H1 (cell line): ENCODE results near the gene OR8B12. TPM values are rescaled to one million over a fixed set of nuclear protein-coding genes. Genes with fewer than 3 reads are reported as not detected.
A peak's percentile ranks its signal among the peaks of the same experiment; 100 is the strongest.

Source experiments
- CTCF ChIA-PET: fragments of 300-600 bp; sonication (Branson Sonifier 250); formaldehyde crosslinking; loops from one replicate; lab custom pipeline; 2021; ENCODE audit not compliant: partially characterized antibody; lab: Charles Lee
- POLR2A ChIA-PET: fragments of 300-600 bp; sonication (Branson Sonifier 250); formaldehyde crosslinking; loops from one replicate; lab custom pipeline; 2021; ENCODE audit warnings: inconsistent platforms; ENCODE audit not compliant: partially characterized antibody; lab: Charles Lee
- DNase-seq, 2 experiments: peaks; one replicate each; pipeline versions ENCODE4 v3.0.0 to v3.0.0-alpha.2; 2010 to 2022; ENCODE audit warnings: low spot score in 2 of 2, low read depth in 1 of 2, mixed read lengths in 1 of 2
- FAIRE-seq: peaks from 2 replicates; lab custom pipeline; 2011; peaks lifted over from hg19 to GRCh38; lab: Jason Lieb, UNC
- H2AFZ ChIP-seq: 2 replicates; pipeline ENCODE4 v1.8.1; 2012; ENCODE audit warnings: low read length, inconsistent platforms
- H2AK5ac ChIP-seq: 2 replicates; pipeline ENCODE4 v1.6.1; 2013; ENCODE audit warnings: low read depth, low read length
- H2BK120ac ChIP-seq: replicated peaks from 2 replicates; pipeline ENCODE3; 2013; ENCODE audit warnings: low read depth, low read length, inconsistent platforms
- H2BK12ac ChIP-seq: 2 replicates; pipeline ENCODE4 v1.6.1; 2013; ENCODE audit warnings: low read depth, low read length
- H2BK15ac ChIP-seq: 2 replicates; pipeline ENCODE4 v1.6.1; 2013; ENCODE audit warnings: low read length
- H2BK20ac ChIP-seq: 2 replicates; pipeline ENCODE4 v1.6.1; 2013; ENCODE audit warnings: low read length
- H2BK5ac ChIP-seq: 2 replicates; pipeline ENCODE4 v1.6.1; 2013; ENCODE audit warnings: low read depth, low read length
- H3K14ac ChIP-seq: 2 replicates; pipeline ENCODE4 v1.6.1; 2013; ENCODE audit warnings: inconsistent platforms; ENCODE audit not compliant: insufficient read length
- H3K18ac ChIP-seq: 2 replicates; pipeline ENCODE4 v1.6.1; 2013; ENCODE audit warnings: low read length; ENCODE audit errors: extremely low read depth
- H3K23ac ChIP-seq: 2 replicates; pipeline ENCODE4 v1.6.1; 2013; ENCODE audit warnings: inconsistent platforms; ENCODE audit not compliant: insufficient read length
- H3K23me2 ChIP-seq: 2 replicates; pipeline ENCODE4 v1.6.1; 2013; ENCODE audit warnings: low read depth, low read length
- H3K27ac ChIP-seq: 2 replicates; pipeline ENCODE4 v1.6.1; 2011; ENCODE audit warnings: low read depth, low read length, inconsistent platforms
- H3K27me3 ChIP-seq, 4 experiments: replicated peaks in 1 of 4; 1 replicate in 1 of 4; 2 replicates in 3 of 4; pipeline versions ENCODE4 v1.6.1 to v1.8.1; 2011 to 2013; ENCODE audit warnings: low read length in 3 of 4, mild to moderate bottlenecking in 3 of 4, inconsistent platforms in 2 of 4, mixed read lengths in 2 of 4, moderate library complexity in 1 of 4; ENCODE audit not compliant: control insufficient read depth in 3 of 4, insufficient read depth in 3 of 4; ENCODE audit errors: extremely low read depth in 1 of 4
- H3K36me3 ChIP-seq, 4 experiments: 2 replicates each; pipeline versions ENCODE4 v1.6.1 to v1.8.1; 2011 to 2013; ENCODE audit warnings: mild to moderate bottlenecking in 4 of 4, low read length in 3 of 4, moderate library complexity in 2 of 4, control low read depth in 1 of 4, inconsistent platforms in 1 of 4; ENCODE audit not compliant: insufficient read depth in 4 of 4, control insufficient read depth in 2 of 4
- H3K4ac ChIP-seq: replicated peaks from 2 replicates; pipeline ENCODE3; 2013; ENCODE audit warnings: low read length, low read depth, mixed read lengths, inconsistent platforms; ENCODE audit not compliant: insufficient read length
- H3K4me1 ChIP-seq, 4 experiments: replicated peaks in 1 of 4; 1 replicate in 1 of 4; 2 replicates in 3 of 4; pipeline versions ENCODE4 v1.6.1 to v1.8.1; 2011 to 2013; ENCODE audit warnings: low read length in 3 of 4, inconsistent platforms in 2 of 4, mixed read lengths in 1 of 4; ENCODE audit not compliant: insufficient read depth in 4 of 4, control insufficient read depth in 3 of 4
- H3K4me2 ChIP-seq, 2 experiments: 2 replicates each; pipeline versions ENCODE4 v1.6.1 to v1.8.1; 2011 to 2013; ENCODE audit warnings: low read depth in 2 of 2, low read length in 2 of 2, control low read depth in 1 of 2, inconsistent platforms in 1 of 2, mild to moderate bottlenecking in 1 of 2; ENCODE audit not compliant: insufficient read depth in 1 of 2
- H3K4me3 ChIP-seq, 4 experiments: fragments of 200-600, 300-600 bp in 1 of 4; sonication (generic), shearing (Covaris generic), sonication (Bioruptor Twin) in 1 of 4; 2 replicates each; pipeline versions ENCODE4 v1.5.1 to v1.8.1; 2011 to 2016; ENCODE audit warnings: low read length in 4 of 4, low read depth in 3 of 4, control low read depth in 2 of 4, inconsistent platforms in 2 of 4, mild to moderate bottlenecking in 2 of 4, mixed read lengths in 1 of 4, moderate library complexity in 1 of 4; ENCODE audit not compliant: insufficient read depth in 2 of 4; ENCODE audit errors: extremely low read depth in 1 of 4
- H3K56ac ChIP-seq: replicated peaks from 2 replicates; pipeline ENCODE3; 2013; ENCODE audit warnings: low read depth, mild to moderate bottlenecking, mixed read lengths, low read length, inconsistent platforms; ENCODE audit not compliant: insufficient read length
- H3K79me1 ChIP-seq: 2 replicates; pipeline ENCODE4 v1.6.1; 2013; ENCODE audit warnings: low read depth, low read length, control low read depth
- H3K79me2 ChIP-seq, 2 experiments: 2 replicates each; pipeline versions ENCODE4 v1.6.1 to v1.8.1; 2012 to 2013; ENCODE audit warnings: low read length in 2 of 2, mild to moderate bottlenecking in 2 of 2, inconsistent platforms in 1 of 2; ENCODE audit not compliant: insufficient read depth in 2 of 2, control insufficient read depth in 1 of 2
- H3K9ac ChIP-seq, 4 experiments: replicated peaks in 1 of 4; 1 replicate in 1 of 4; 2 replicates in 3 of 4; pipeline versions ENCODE4 v1.6.1 to v1.8.1; 2011 to 2013; ENCODE audit warnings: low read depth in 3 of 4, low read length in 3 of 4, control low read depth in 2 of 4, mild to moderate bottlenecking in 2 of 4, moderate library complexity in 2 of 4, inconsistent platforms in 1 of 4; ENCODE audit errors: extremely low read depth in 1 of 4
- H3K9me3 ChIP-seq, 2 experiments: 2 replicates each; pipeline versions ENCODE4 v1.6.1 to v1.8.1; 2012 to 2013; ENCODE audit warnings: mild to moderate bottlenecking in 2 of 2, moderate library complexity in 2 of 2, control low read depth in 1 of 2, inconsistent platforms in 1 of 2, low read depth in 1 of 2, low read length in 1 of 2, mixed read lengths in 1 of 2; ENCODE audit not compliant: insufficient read depth in 2 of 2
- H4K20me1 ChIP-seq, 2 experiments: replicated peaks in 1 of 2; 2 replicates each; pipeline versions ENCODE3 to v1.8.1; 2011 to 2013; ENCODE audit warnings: inconsistent platforms in 2 of 2, low read length in 2 of 2, mild to moderate bottlenecking in 1 of 2; ENCODE audit not compliant: insufficient read depth in 2 of 2, control insufficient read depth in 1 of 2
- H4K5ac ChIP-seq: 2 replicates; pipeline ENCODE4 v1.6.1; 2013; ENCODE audit warnings: low read length, low read depth, mixed read lengths, inconsistent platforms; ENCODE audit not compliant: insufficient read length
- H4K8ac ChIP-seq: 2 replicates; pipeline ENCODE4 v1.8.0; 2013; ENCODE audit warnings: mild to moderate bottlenecking, moderate library complexity, low read length, inconsistent platforms; ENCODE audit not compliant: insufficient read depth; ENCODE audit errors: extremely low read depth
- H4K91ac ChIP-seq: replicated peaks from 2 replicates; pipeline ENCODE3; 2013; ENCODE audit warnings: low read length, mixed read lengths, inconsistent platforms; ENCODE audit not compliant: insufficient read length
- BACH1 ChIP-seq: IDR thresholded peaks from 2 replicates; pipeline ENCODE4 v1.6.1; 2012; ENCODE audit warnings: low read length, improper control_type of control experiment
- BCL11A ChIP-seq, 2 experiments: IDR thresholded peaks; one replicate each; pipeline ENCODE4 v1.6.1; 2011; ENCODE audit warnings: low read depth in 2 of 2, low read length in 2 of 2, mild to moderate bottlenecking in 2 of 2
- BRCA1 ChIP-seq: IDR thresholded peaks from 2 replicates; pipeline ENCODE4 v1.6.1; 2012; ENCODE audit warnings: low read depth, low read length, improper control_type of control experiment
- CREB1 ChIP-seq: IDR thresholded peaks from 2 replicates; pipeline ENCODE4 v1.6.1; 2012; ENCODE audit warnings: inconsistent platforms
- EGR1 ChIP-seq: IDR thresholded peaks from 2 replicates; pipeline ENCODE4 v1.6.1; 2011; ENCODE audit warnings: low read depth, low read length, borderline replicate concordance
- HDAC2 ChIP-seq, 2 experiments: fragments of 300-600 bp in 1 of 2; sonication (generic) in 1 of 2; IDR thresholded peaks; 2 replicates each; pipeline ENCODE4 v1.6.1; 2011 to 2012; ENCODE audit warnings: low read depth in 2 of 2, low read length in 2 of 2, mild to moderate bottlenecking in 2 of 2, moderate library complexity in 2 of 2, borderline replicate concordance in 1 of 2, inconsistent platforms in 1 of 2
- KDM4A ChIP-seq: IDR thresholded peaks from one replicate; pipeline ENCODE4 v1.7.1; 2012; ENCODE audit warnings: low read depth, mild to moderate bottlenecking, moderate library complexity, low read length, inconsistent platforms; ENCODE audit not compliant: severe bottlenecking
- NRF1 ChIP-seq: IDR thresholded peaks from 2 replicates; pipeline ENCODE4 v1.6.1; 2011; ENCODE audit warnings: mild to moderate bottlenecking, low read depth, low read length, improper control_type of control experiment
- POU5F1 ChIP-seq: IDR thresholded peaks from 2 replicates; pipeline ENCODE4 v1.6.1; 2011; ENCODE audit warnings: low read depth, mild to moderate bottlenecking, low read length, moderate library complexity
- RBBP5 ChIP-seq: IDR thresholded peaks from 2 replicates; pipeline ENCODE4 v1.7.1; 2012; ENCODE audit warnings: low read depth, mild to moderate bottlenecking, inconsistent platforms, low read length, moderate library complexity, borderline replicate concordance
- RNF2 ChIP-seq: fragments of 200-900, 300-1000 bp; sonication (generic); IDR thresholded peaks from 2 replicates; pipeline ENCODE4 v1.7.1; 2016; ENCODE audit warnings: borderline replicate concordance, low read depth, mild to moderate bottlenecking, antibody characterized with exemption, low read length; ENCODE audit not compliant: poor library complexity, severe bottlenecking; ENCODE audit errors: missing control alignments
- SIX5 ChIP-seq: IDR thresholded peaks from 2 replicates; pipeline ENCODE4 v1.6.1; 2011; ENCODE audit warnings: mild to moderate bottlenecking, low read depth, low read length
- WGBS, 2 experiments: shearing (Covaris generic) in 1 of 2; methylation state at CpG; one replicate each; pipeline versions ENCODE4 v1.1.6 to v1.1.7; 2013 to 2015; ENCODE audit warnings: low lambda C conversion rate in 2 of 2, mixed read lengths in 2 of 2, inconsistent platforms in 1 of 2, low coverage in 1 of 2, missing lambda C conversion rate in 1 of 2; ENCODE audit not compliant: insufficient replicate concordance in 2 of 2, insufficient coverage in 1 of 2, insufficient read length in 1 of 2; ENCODE audit errors: extremely low coverage in 1 of 2, missing lambda C conversion rate in 1 of 2; 5-methylcytosine and 5-hydroxymethylcytosine counted together
- polyA plus RNA-seq, 7 experiments: library from polyadenylated mRNA; depleted of rRNA in 3 of 7; stranded (reverse) in 5 of 7; unstranded in 2 of 7; fragments of >200 nt in 5 of 7; fragments of 200-250 nt in 2 of 7; gene quantifications; 1 replicate in 5 of 7; 2 replicates in 1 of 7; 4 replicates in 1 of 7; pipeline versions ENCODE4 v1.2.1 to v1.2.3, GENCODE V29; 2011 to 2013; ENCODE audit warnings: missing spikeins in 2 of 7, mixed read lengths in 2 of 7
- total RNA-seq: library from RNA; stranded (reverse); fragmentation: NEBNext Ultra II Directional; extraction: Animal tissue kit (Norgen Biotek cat#: 25700); gene quantifications from 2 replicates; pipeline ENCODE4 v1.2.1, GENCODE V29; 2021
- TF ChIP-seq, protein P1 (sequence below): IDR thresholded peaks from 2 replicates; pipeline ENCODE4 v1.6.1; 2012; ENCODE audit warnings: inconsistent platforms

OR8B12 gene
- total and polyA plus RNA-seq, 2 of the 8 experiments (the other 6 are each of a cell fraction or from before 2014, with no cell fraction given): not detected

DNA sequence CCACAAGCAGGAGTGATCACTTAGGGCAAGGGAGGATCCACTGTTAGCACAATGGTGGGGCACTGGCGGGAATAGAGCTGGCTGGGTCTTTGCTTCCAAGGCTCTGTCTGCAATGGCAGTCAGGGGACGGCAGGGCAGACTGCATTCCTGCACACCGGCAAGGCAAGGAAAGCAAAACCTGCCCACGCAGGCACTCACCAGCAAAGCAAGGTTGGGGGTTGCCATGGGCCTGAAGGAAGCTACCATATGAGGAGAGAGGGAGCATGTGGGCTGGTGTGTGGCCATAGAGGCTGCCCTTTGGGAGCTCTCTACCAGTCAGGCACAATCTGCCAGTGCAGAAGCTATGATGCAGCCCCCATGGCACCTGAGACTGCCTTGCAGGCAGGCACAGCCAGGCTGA, 33.2 kb downstream of the OR8B12 start:
- H3K9me3 ChIP-seq: no peaks in the 10 kb centered on the region
- ChIA-PET CTCF (interaction anchor here (0.9 kb wide), 1 partner anchor 94 kb away, joined by 3 read pairs; no protein-coding TSS in a partner anchor), POLR2A (no interaction called here)

More for the DNA sequence above, 33.2 kb downstream of the OR8B12 start:
- Histone ChIP-seq H3K56ac (no peak overlapping the region), H2BK20ac (no peak overlapping the region), H2AFZ (peak overlapping the region; percentile 76; the same call in 1 of the 2 replicates), H2AK5ac (0 out of 2 replicates have a peak overlapping the region, but pooled peaks have one; percentile 8), H3K27ac (no peak overlapping the region), H3K79me2 (no peaks in the 10 kb centered on the region), H3K23ac (no peak overlapping the region), H3K4me2 (no peak overlapping the region), H3K79me1 (no peaks in the 10 kb centered on the region), H4K8ac (peak overlapping the region; percentile 18; the same call in 1 of the 2 replicates), H4K20me1 (no peaks in the 10 kb centered on the region), H2BK5ac (no peak overlapping the region), H4K5ac (no peak overlapping the region), H4K91ac (no peak overlapping the region), H3K4me1 (no peaks in the 10 kb centered on the region), H3K9ac (no peak overlapping the region), H3K4me3 (no peak overlapping the region), H3K18ac (no peak overlapping the region), H3K23me2 (no peaks in the 10 kb centered on the region; the same call in 1 of the 2 replicates), H2BK12ac (0 out of 2 replicates have a peak overlapping the region, but pooled peaks have one; percentile 3), H2BK15ac (no peak overlapping the region), H3K27me3 (no peaks in the 10 kb centered on the region), H3K36me3 (no peaks in the 10 kb centered on the region), H3K14ac (no peak overlapping the region), H2BK120ac (no peak overlapping the region), H3K4ac (no peak overlapping the region)
- no peak for TF ChIP-seq RNF2
- no peak for TF ChIP-seq CREB1
- TF ChIP-seq, protein P1, sequence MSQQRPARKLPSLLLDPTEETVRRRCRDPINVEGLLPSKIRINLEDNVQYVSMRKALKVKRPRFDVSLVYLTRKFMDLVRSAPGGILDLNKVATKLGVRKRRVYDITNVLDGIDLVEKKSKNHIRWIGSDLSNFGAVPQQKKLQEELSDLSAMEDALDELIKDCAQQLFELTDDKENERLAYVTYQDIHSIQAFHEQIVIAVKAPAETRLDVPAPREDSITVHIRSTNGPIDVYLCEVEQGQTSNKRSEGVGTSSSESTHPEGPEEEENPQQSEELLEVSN: no peak
- TF ChIP-seq EGR1: no peak
- no peak for TF ChIP-seq SIX5
- TF ChIP-seq POU5F1: no peak
- TF ChIP-seq NRF1: no peak
- TF ChIP-seq RBBP5: no peak
- no peak for TF ChIP-seq KDM4A
- no peak for TF ChIP-seq HDAC2 (IDR thresholded peaks at IDR 0.05; ENCODE audit: borderline replicate concordance in 1 of 2, low read depth in 2 of 2, low read length in 2 of 2)
- TF ChIP-seq BRCA1: no peak
- no peak for TF ChIP-seq BCL11A (IDR thresholded peaks at IDR 0.05; ENCODE audit: low read depth in 2 of 2, low read length in 2 of 2)
- no peak for TF ChIP-seq BACH1
- 73% methylated on average over 4 of the region's 4 CpGs; no CpG with 5 or more reads in 1 of the 2 experiments for WGBS, 2 experiments
- DNase-seq (no peak), FAIRE-seq (no peak)
